Non-pigmented ciliary epithelial cell (primary cell): ENCODE results near the gene ANKH.

Experiments used
- DNase-seq: peaks from one replicate; pipeline ENCODE4 v3.0.0-alpha.2; 2010; ENCODE audit warnings: low read depth

The ANKH gene

GRCh38 chr5:14790911-14791310 lies 80.7 kb downstream of the ANKH start:
- no peak for DNase-seq

GRCh38 chr5:14790220-14790619 lies 81.4 kb downstream of the ANKH start:
- no peak for DNase-seq

GRCh38 chr5:14787801-14788579 lies 83.6 kb downstream of the ANKH start:
- DNase-seq: no peak

- no peak for DNase-seq
Observed at GRCh38 chr5:14783691-14784090, 87.9 kb downstream of the ANKH start.

GRCh38 chr5:14782591-14782990 lies 89.0 kb downstream of the ANKH start:
- DNase-seq: no peak

- no peak for DNase-seq
Observed at GRCh38 chr5:14781106-14781505, 90.5 kb downstream of the ANKH start.

- no peak for DNase-seq
Observed at GRCh38 chr5:14779975-14780374, 91.6 kb downstream of the ANKH start.

- no peak for DNase-seq
Observed at GRCh38 chr5:14778792-14779070, 92.8 kb downstream of the ANKH start.

GRCh38 chr5:14777932-14778791 lies 93.4 kb downstream of the ANKH start:
- DNase-seq: no peak

- DNase-seq: no peak
Observed at GRCh38 chr5:14777187-14777586, 94.4 kb downstream of the ANKH start.

GRCh38 chr5:14776602-14777001 lies 95.0 kb downstream of the ANKH start:
- no peak for DNase-seq

- no peak for DNase-seq
Observed at GRCh38 chr5:14775857-14776256, 95.7 kb downstream of the ANKH start.

- DNase-seq: no peak
Observed at GRCh38 chr5:14773588-14773987, 98.0 kb downstream of the ANKH start.

- no peak for DNase-seq
Observed at GRCh38 chr5:14771972-14772371, 99.6 kb downstream of the ANKH start.

- no peak for DNase-seq
Observed at GRCh38 chr5:14771189-14771588, 100.4 kb downstream of the ANKH start.

- no peak for DNase-seq
Observed at GRCh38 chr5:14768508-14769365, 102.8 kb downstream of the ANKH start.

GRCh38 chr5:14767735-14768507 lies 103.7 kb downstream of the ANKH start:
- no peak for DNase-seq

GRCh38 chr5:14767053-14767452 lies 104.5 kb downstream of the ANKH start:
- no peak for DNase-seq

GRCh38 chr5:14766584-14766983 lies 105.0 kb downstream of the ANKH start:
- no peak for DNase-seq

- no peak for DNase-seq
Observed at GRCh38 chr5:14765587-14765986, 106.0 kb downstream of the ANKH start.

- DNase-seq: no peak
Observed at GRCh38 chr5:14762549-14763216, 108.9 kb downstream of the ANKH start.
